ENCODE results near the gene SAMD14. TPM values are rescaled to one million over a fixed set of nuclear protein-coding genes. Genes with fewer than 3 reads are reported as not detected.

The SAMD14 gene
- total RNA-seq, 1 experiment from 2014 or later: 5.9 TPM

- DNase-seq (ENCODE audit: low spot score): no peak
- H3K4me1 Mint-ChIP-seq: peaks cover 34% of the 10 kb centered on the region
Measured at GRCh38 chr17:50133769-50134099, 3.8 kb upstream of the SAMD14 start.

DNA sequence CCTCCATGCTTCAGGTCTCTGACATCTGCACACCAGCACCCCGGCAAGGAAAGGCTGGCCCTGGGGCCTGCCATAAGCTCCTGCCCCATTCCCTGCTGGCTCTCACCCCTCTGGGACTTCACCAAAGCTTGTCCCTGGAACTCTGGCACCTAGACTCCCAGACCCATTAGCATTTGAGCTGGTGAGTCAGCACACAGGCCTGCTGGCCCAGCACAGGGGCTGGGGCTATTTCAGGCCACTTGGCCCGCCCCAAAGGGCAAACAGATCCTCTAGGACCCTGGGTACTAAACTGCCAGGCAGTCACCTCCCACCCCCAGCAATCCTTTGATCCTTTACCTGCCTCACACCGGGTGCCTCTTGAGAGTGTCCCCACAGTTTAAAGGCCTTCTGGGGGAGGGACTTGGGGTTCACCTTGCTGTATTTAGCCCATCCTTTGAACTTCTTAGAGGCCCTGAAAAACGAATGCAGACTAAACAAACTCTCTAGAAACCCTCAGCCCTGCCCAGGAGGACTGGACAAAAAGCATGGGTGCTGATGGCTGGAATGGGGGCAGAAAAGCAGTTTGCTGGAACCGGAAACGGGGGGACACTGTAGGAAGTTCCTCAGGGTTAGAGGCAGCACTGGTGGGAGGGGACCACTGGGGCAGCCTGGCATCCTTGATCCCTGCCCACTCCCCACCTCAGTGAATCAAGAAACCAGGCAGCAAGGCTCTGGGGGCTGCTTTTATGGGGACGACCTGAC is 3.2 kb upstream of the SAMD14 start:
- peaks cover 39% of the 10 kb centered on the region for H3K4me1 Mint-ChIP-seq
- ChIA-PET CTCF (interaction anchor here (0.6 to 2.0 kb wide), 11 partner anchors 10 to 229 kb away, joined by 3 to 10 read pairs (median 4); partner anchors contain the start of genes COL1A1 and PDK2), POLR2A (no interaction called here)
- H3K36me3 Mint-ChIP-seq: peaks cover 8% of the 10 kb centered on the region
- TF ChIP-seq ATF3 (CRISPR knock-in tag; conservative IDR thresholded peaks at IDR 0.05) (no peak), TEAD1 (CRISPR knock-in tag; IDR thresholded peaks at IDR 0.05) (no peak), SMAD3 (CRISPR knock-in tag; IDR thresholded peaks at IDR 0.05; ENCODE audit: borderline replicate concordance) (0 out of 2 replicates have a peak, but pooled peaks have one; percentile 27), ZNF671 (CRISPR knock-in tag; IDR thresholded peaks at IDR 0.05) (no peak)
- TF ChIP-seq, protein P1, sequence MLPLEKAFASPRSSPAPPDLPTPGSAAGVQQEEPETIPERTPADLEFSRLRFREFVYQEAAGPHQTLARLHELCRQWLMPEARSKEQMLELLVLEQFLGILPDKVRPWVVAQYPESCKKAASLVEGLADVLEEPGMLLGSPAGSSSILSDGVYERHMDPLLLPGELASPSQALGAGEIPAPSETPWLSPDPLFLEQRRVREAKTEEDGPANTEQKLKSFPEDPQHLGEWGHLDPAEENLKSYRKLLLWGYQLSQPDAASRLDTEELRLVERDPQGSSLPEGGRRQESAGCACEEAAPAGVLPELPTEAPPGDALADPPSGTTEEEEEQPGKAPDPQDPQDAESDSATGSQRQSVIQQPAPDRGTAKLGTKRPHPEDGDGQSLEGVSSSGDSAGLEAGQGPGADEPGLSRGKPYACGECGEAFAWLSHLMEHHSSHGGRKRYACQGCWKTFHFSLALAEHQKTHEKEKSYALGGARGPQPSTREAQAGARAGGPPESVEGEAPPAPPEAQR (CRISPR knock-in tag; IDR thresholded peaks at IDR 0.05): no peak
- no peak overlapping the region for H3K4me3 Mint-ChIP-seq
- DNase-seq (ENCODE audit: low spot score) (no peak), ATAC-seq (peak; percentile 14)
- peaks cover 23% of the 10 kb centered on the region for H3K27me3 Mint-ChIP-seq (ENCODE audit: low read depth)
- H3K27ac Mint-ChIP-seq: no peak overlapping the region
- no peaks in the 10 kb centered on the region for H3K9me3 Mint-ChIP-seq

More at GRCh38 chr17:50133769-50134099, 3.8 kb upstream of the SAMD14 start:
- no peak overlapping the region; the same call in 1 of the 2 replicates for H3K4me3 Mint-ChIP-seq
- TF ChIP-seq ELF4 (CRISPR knock-in tag; IDR thresholded peaks at IDR 0.05; ENCODE audit: low read depth) (no peak), NFE2L1 (CRISPR knock-in tag; IDR thresholded peaks at IDR 0.05) (no peak), CBFB (CRISPR knock-in tag; IDR thresholded peaks at IDR 0.05; ENCODE audit: low read depth) (no peak), ZNF416 (CRISPR knock-in tag; IDR thresholded peaks at IDR 0.05) (no peak), NR2C2 (CRISPR knock-in tag; IDR thresholded peaks at IDR 0.05) (no peak), PRDM15 (CRISPR knock-in tag; IDR thresholded peaks at IDR 0.05) (no peak), TEAD4 (CRISPR knock-in tag; IDR thresholded peaks at IDR 0.05) (no peak)
- TF ChIP-seq, protein P2, sequence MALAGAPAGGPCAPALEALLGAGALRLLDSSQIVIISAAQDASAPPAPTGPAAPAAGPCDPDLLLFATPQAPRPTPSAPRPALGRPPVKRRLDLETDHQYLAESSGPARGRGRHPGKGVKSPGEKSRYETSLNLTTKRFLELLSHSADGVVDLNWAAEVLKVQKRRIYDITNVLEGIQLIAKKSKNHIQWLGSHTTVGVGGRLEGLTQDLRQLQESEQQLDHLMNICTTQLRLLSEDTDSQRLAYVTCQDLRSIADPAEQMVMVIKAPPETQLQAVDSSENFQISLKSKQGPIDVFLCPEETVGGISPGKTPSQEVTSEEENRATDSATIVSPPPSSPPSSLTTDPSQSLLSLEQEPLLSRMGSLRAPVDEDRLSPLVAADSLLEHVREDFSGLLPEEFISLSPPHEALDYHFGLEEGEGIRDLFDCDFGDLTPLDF (CRISPR knock-in tag; IDR thresholded peaks at IDR 0.05): no peak
- ChIA-PET CTCF (interaction anchor here (0.6 to 1.9 kb wide), 8 partner anchors 10 to 229 kb away, joined by 3 to 10 read pairs (median 4); partner anchors contain the start of gene COL1A1), POLR2A (no interaction called here)
- H3K36me3 Mint-ChIP-seq: peaks cover 13% of the 10 kb centered on the region
- H3K9me3 Mint-ChIP-seq: no peaks in the 10 kb centered on the region
- peaks cover 21% of the 10 kb centered on the region for H3K27me3 Mint-ChIP-seq (ENCODE audit: low read depth)
- H3K27ac Mint-ChIP-seq: no peak overlapping the region
- no peak for ATAC-seq

- H3K36me3 Mint-ChIP-seq: 0 out of 2 replicates have a peak, but pooled peaks cover 2% of the 10 kb centered on the region
- POLR2A ChIA-PET: no interaction called here
- no peak overlapping the region for H3K27ac Mint-ChIP-seq
- H3K9me3 Mint-ChIP-seq: no peaks in the 10 kb centered on the region
- CTCF ChIA-PET: interaction anchor here (0.9 to 3.0 kb wide), 13 partner anchors 7 to 230 kb away, joined by 4 to 22 read pairs (median 8); partner anchors contain the start of genes COL1A1 and PDK2
- H3K4me3 Mint-ChIP-seq: no peak overlapping the region
- TF ChIP-seq AR (CRISPR knock-in tag; IDR thresholded peaks at IDR 0.05): no peak
- no peak for TF ChIP-seq GABPB1 (CRISPR knock-in tag; IDR thresholded peaks at IDR 0.05)
- TF ChIP-seq RORB (CRISPR knock-in tag; IDR thresholded peaks at IDR 0.05): no peak
- TF ChIP-seq ATF3 (CRISPR knock-in tag; conservative IDR thresholded peaks at IDR 0.05): no peak
- no peak for TF ChIP-seq NFYB (CRISPR knock-in tag; conservative IDR thresholded peaks at IDR 0.05; ENCODE audit: low read depth)
- no peak for TF ChIP-seq PRRX2 (CRISPR knock-in tag; IDR thresholded peaks at IDR 0.05)
- TF ChIP-seq NR1H2 (CRISPR knock-in tag; IDR thresholded peaks at IDR 0.05): no peak
- peaks cover 26% of the 10 kb centered on the region for H3K27me3 Mint-ChIP-seq (ENCODE audit: low read depth)
- no peak for ATAC-seq
- peaks cover 49% of the 10 kb centered on the region for H3K4me1 Mint-ChIP-seq
- no peak for DNase-seq (ENCODE audit: low spot score)
Measured at GRCh38 chr17:50132104-50132794, 2.3 kb upstream of the SAMD14 start.

Data from WTC11 (cell line).